ENCODE data around the gene MINDY3. TPM values are rescaled to one million over a fixed set of nuclear protein-coding genes. Genes with fewer than 3 reads are reported as not detected.

The MINDY3 gene
- total RNA-seq, 4 donors from 2014 or later, result 19.6 to 38.6 (median 24.2) TPM

GRCh38 chr10:15739254-15739970 is 120.9 kb downstream of the MINDY3 start:
- ATAC-seq (ENCODE audit: low FRiP score), result no peak
- DNase-seq (ENCODE audit: low spot score), result no peak
- TF ChIP-seq CTCF (IDR thresholded peaks at IDR 0.05), result no peak

GRCh38 chr10:15738270-15738925 is 121.9 kb downstream of the MINDY3 start:
- ATAC-seq (ENCODE audit: low FRiP score), result no peak
- no peak for TF ChIP-seq CTCF (IDR thresholded peaks at IDR 0.05)
- no peak for DNase-seq (ENCODE audit: low spot score)

GRCh38 chr10:15737656-15738055 is 122.7 kb downstream of the MINDY3 start:
- no peak for TF ChIP-seq CTCF (IDR thresholded peaks at IDR 0.05)
- no peak for ATAC-seq (ENCODE audit: low FRiP score)
- DNase-seq (ENCODE audit: low spot score), result no peak

GRCh38 chr10:15735763-15736162 is 124.5 kb downstream of the MINDY3 start:
- ATAC-seq (ENCODE audit: low FRiP score), result no peak
- no peak for DNase-seq (ENCODE audit: low spot score)
- TF ChIP-seq CTCF (IDR thresholded peaks at IDR 0.05), result no peak

- ATAC-seq (ENCODE audit: low FRiP score) (no peak), DNase-seq (ENCODE audit: low spot score) (no peak)
- no peak for TF ChIP-seq CTCF (IDR thresholded peaks at IDR 0.05)
Measured at GRCh38 chr10:15730341-15730740, 130.0 kb downstream of the MINDY3 start.

- ATAC-seq (ENCODE audit: low FRiP score), result no peak
- no peak for DNase-seq (ENCODE audit: low spot score)
- TF ChIP-seq CTCF (IDR thresholded peaks at IDR 0.05), result no peak
Measured at GRCh38 chr10:15729890-15730289, 130.4 kb downstream of the MINDY3 start.

Other genes with a start within 250 kb of the MINDY3 start
- 10 to 100 TPM in 1 of 4 donors, 1 to 10 TPM in 3; 1.1 to 13.9 (median 2.2) TPM for gene ITGA8, start 140.6 kb downstream of the MINDY3 start, total RNA-seq